ENCODE measurements around the gene KIAA1217. TPM values are rescaled to one million over a fixed set of nuclear protein-coding genes. Genes with fewer than 3 reads are reported as not detected.

KIAA1217 gene
- total RNA-seq, 1 experiment from 2014 or later, result 7.8 TPM

DNA sequence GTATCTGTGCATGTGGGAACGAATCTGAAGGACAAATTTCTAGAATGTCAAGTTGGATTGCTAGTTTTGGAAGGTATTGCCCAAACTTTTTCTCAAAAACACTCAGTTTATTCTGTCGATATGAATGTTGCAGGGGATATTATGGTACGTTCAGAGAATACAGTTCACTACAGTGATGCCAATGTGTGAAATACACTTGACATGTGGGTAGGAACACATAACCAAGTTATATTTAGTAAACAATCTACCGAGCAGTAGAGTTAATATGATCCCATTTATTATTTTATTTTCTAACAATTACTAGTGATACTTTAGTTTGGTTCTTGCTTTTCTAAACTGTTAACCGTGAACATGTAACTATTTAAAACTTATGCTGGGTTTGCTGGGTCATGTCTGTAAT lies 37.4 kb downstream of the KIAA1217 start:
- no peaks in the 10 kb centered on the region for H3K9me2 ChIP-seq (ENCODE audit: insufficient read depth)
- H3K27ac ChIP-seq (ENCODE audit: low read depth, low read length), result no peak overlapping the region
- H2AFZ ChIP-seq (ENCODE audit: low read depth, low read length, poor library complexity, severe bottlenecking), result no peak overlapping the region
- peaks cover 17% of the 10 kb centered on the region; the same call in 1 of the 2 replicates for H3K27me3 ChIP-seq (ENCODE audit: insufficient read depth, low read length)
- BruUV-seq (replicated peaks), result no TSS peak
- no peaks in the 10 kb centered on the region for H3K36me3 ChIP-seq (ENCODE audit: control insufficient read depth in 1 of 2, insufficient read depth in 2 of 2, low read length in 2 of 2)
- H3K4me1 ChIP-seq (ENCODE audit: control insufficient read depth in 1 of 2, insufficient read depth in 2 of 2, low read length in 2 of 2), result no peaks in the 10 kb centered on the region
- no peak overlapping the region for H3K9ac ChIP-seq (ENCODE audit: low read length)
- DNase-seq (ENCODE audit: low read depth, low spot score) (no peak), ATAC-seq (no peak)
- CTCF ChIA-PET, result no interaction called here
- intact Hi-C loops (cut with micrococcal nuclease), result no loop called here
- H4K20me1 ChIP-seq (ENCODE audit: insufficient read depth), result no peaks in the 10 kb centered on the region
- TF ChIP-seq, protein P1, sequence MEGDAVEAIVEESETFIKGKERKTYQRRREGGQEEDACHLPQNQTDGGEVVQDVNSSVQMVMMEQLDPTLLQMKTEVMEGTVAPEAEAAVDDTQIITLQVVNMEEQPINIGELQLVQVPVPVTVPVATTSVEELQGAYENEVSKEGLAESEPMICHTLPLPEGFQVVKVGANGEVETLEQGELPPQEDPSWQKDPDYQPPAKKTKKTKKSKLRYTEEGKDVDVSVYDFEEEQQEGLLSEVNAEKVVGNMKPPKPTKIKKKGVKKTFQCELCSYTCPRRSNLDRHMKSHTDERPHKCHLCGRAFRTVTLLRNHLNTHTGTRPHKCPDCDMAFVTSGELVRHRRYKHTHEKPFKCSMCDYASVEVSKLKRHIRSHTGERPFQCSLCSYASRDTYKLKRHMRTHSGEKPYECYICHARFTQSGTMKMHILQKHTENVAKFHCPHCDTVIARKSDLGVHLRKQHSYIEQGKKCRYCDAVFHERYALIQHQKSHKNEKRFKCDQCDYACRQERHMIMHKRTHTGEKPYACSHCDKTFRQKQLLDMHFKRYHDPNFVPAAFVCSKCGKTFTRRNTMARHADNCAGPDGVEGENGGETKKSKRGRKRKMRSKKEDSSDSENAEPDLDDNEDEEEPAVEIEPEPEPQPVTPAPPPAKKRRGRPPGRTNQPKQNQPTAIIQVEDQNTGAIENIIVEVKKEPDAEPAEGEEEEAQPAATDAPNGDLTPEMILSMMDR (IDR thresholded peaks at IDR 0.05 in 2 of 3, conservative IDR thresholded peaks at IDR 0.05 in 1 of 3; ENCODE audit: borderline replicate concordance in 1 of 3, insufficient read depth in 1 of 3, low read depth in 2 of 3, low read length in 2 of 3), result no peak
- no peak for TF ChIP-seq CEBPB (IDR thresholded peaks at IDR 0.05; ENCODE audit: low read depth)
- no peak for TF ChIP-seq POLR2A (IDR thresholded peaks at IDR 0.05; ENCODE audit: borderline replicate concordance, extremely low read depth, insufficient read depth, insufficient read length)
- TF ChIP-seq FOSL1 (IDR thresholded peaks at IDR 0.05; ENCODE audit: low read depth), result no peak
- no peak for TF ChIP-seq SIN3A (IDR thresholded peaks at IDR 0.05; ENCODE audit: low read depth)
- no peak overlapping the region for H3K4me3 ChIP-seq (replicated peaks in 1 of 2; ENCODE audit: low read depth in 1 of 2, low read length in 2 of 2)
- H3K4me2 ChIP-seq (ENCODE audit: low read length), result no peak overlapping the region
- H3K79me2 ChIP-seq (ENCODE audit: insufficient read depth, low read length), result no peaks in the 10 kb centered on the region
- no peaks in the 10 kb centered on the region for H3K9me3 ChIP-seq (ENCODE audit: control insufficient read depth in 1 of 2, insufficient read depth in 1 of 2, low read depth in 1 of 2, low read length in 2 of 2)
- POLR2A ChIA-PET, result no interaction called here
- RAD21 ChIA-PET (ENCODE audit: low non-redundant PET in 1 of 2, low total read pairs in 2 of 2, uncharacterized antibody in 2 of 2, unreplicated experiment in 2 of 2), result no interaction called here

DNA sequence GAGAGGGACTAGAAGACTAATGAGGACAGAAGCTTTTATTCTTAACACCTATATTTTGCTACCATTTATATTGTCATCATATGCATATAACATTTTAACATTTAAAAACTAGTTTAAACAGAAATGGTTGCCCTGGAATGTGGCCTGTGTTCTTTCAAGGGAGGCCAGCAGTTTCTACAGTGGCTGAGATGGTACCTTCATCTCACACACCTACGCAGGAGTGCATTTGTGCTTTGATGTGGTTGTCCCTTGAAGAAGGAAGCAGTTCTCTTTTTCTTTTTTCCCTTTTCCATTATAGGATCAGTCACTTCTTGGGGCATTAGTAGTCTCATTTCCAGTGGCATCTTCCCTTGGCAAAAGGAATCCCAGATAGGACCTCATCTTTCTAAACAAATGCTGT lies 38.9 kb downstream of the KIAA1217 start:
- intact Hi-C loops (cut with micrococcal nuclease), result no loop called here
- TF ChIP-seq, protein P2, sequence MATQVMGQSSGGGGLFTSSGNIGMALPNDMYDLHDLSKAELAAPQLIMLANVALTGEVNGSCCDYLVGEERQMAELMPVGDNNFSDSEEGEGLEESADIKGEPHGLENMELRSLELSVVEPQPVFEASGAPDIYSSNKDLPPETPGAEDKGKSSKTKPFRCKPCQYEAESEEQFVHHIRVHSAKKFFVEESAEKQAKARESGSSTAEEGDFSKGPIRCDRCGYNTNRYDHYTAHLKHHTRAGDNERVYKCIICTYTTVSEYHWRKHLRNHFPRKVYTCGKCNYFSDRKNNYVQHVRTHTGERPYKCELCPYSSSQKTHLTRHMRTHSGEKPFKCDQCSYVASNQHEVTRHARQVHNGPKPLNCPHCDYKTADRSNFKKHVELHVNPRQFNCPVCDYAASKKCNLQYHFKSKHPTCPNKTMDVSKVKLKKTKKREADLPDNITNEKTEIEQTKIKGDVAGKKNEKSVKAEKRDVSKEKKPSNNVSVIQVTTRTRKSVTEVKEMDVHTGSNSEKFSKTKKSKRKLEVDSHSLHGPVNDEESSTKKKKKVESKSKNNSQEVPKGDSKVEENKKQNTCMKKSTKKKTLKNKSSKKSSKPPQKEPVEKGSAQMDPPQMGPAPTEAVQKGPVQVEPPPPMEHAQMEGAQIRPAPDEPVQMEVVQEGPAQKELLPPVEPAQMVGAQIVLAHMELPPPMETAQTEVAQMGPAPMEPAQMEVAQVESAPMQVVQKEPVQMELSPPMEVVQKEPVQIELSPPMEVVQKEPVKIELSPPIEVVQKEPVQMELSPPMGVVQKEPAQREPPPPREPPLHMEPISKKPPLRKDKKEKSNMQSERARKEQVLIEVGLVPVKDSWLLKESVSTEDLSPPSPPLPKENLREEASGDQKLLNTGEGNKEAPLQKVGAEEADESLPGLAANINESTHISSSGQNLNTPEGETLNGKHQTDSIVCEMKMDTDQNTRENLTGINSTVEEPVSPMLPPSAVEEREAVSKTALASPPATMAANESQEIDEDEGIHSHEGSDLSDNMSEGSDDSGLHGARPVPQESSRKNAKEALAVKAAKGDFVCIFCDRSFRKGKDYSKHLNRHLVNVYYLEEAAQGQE (IDR thresholded peaks at IDR 0.05; ENCODE audit: low read depth), result no peak
- CTCF ChIA-PET, result no interaction called here

More for the DNA sequence above, 38.9 kb downstream of the KIAA1217 start:
- Histone ChIP-seq H2AFZ (ENCODE audit: low read depth, low read length, poor library complexity, severe bottlenecking) (no peak overlapping the region), H3K9ac (ENCODE audit: low read length) (no peak overlapping the region), H3K9me2 (ENCODE audit: insufficient read depth) (no peaks in the 10 kb centered on the region), H3K9me3 (ENCODE audit: control insufficient read depth in 1 of 2, insufficient read depth in 1 of 2, low read depth in 1 of 2, low read length in 2 of 2) (no peaks in the 10 kb centered on the region), H3K4me2 (ENCODE audit: low read length) (no peak overlapping the region), H3K4me1 (ENCODE audit: control insufficient read depth in 1 of 2, insufficient read depth in 2 of 2, low read length in 2 of 2) (no peaks in the 10 kb centered on the region), H3K79me2 (ENCODE audit: insufficient read depth, low read length) (no peaks in the 10 kb centered on the region), H3K27ac (ENCODE audit: low read depth, low read length) (no peak overlapping the region), H4K20me1 (ENCODE audit: insufficient read depth) (no peaks in the 10 kb centered on the region), H3K36me3 (ENCODE audit: control insufficient read depth in 1 of 2, insufficient read depth in 2 of 2, low read length in 2 of 2) (no peaks in the 10 kb centered on the region), H3K4me3 (replicated peaks in 1 of 2; ENCODE audit: low read depth in 1 of 2, low read length in 2 of 2) (no peak overlapping the region), H3K27me3 (ENCODE audit: insufficient read depth, low read length) (peaks cover 9% of the 10 kb centered on the region; the same call in 1 of the 2 replicates)
- BruUV-seq (replicated peaks), result no TSS peak
- POLR2A ChIA-PET, result no interaction called here
- RAD21 ChIA-PET (ENCODE audit: low non-redundant PET in 1 of 2, low total read pairs in 2 of 2, uncharacterized antibody in 2 of 2, unreplicated experiment in 2 of 2), result no interaction called here
- ATAC-seq (no peak), DNase-seq (ENCODE audit: low read depth, low spot score) (no peak)
